Dermis microvascular lymphatic vessel endothelial cell (primary cell): Measurements from ENCODE around the gene SYK. TPM values are rescaled to one million over a fixed set of nuclear protein-coding genes. Genes with fewer than 3 reads are reported as not detected.

Experiments
- DNase-seq, 2 donors: peaks; one replicate each; pipeline versions ENCODE4 v3.0.0 to v3.0.0-alpha.2; 2010; ENCODE audit warnings: low read depth in 2 of 2
- total RNA-seq: library from RNA; depleted of rRNA; stranded (reverse); fragments of >200 nt; gene quantifications from 2 replicates; pipeline ENCODE4 v1.2.1, GENCODE V29; 2014

Gene SYK
- total RNA-seq, 1 donor from 2014 or later, result 0.13 TPM

- no peak for DNase-seq
Measured at GRCh38 chr9:90822866-90823265, 21.2 kb downstream of the SYK start.

- DNase-seq, result no peak
Measured at GRCh38 chr9:90825586-90825985, 24.0 kb downstream of the SYK start.

GRCh38 chr9:90826326-90827020 is 24.9 kb downstream of the SYK start:
- no peak for DNase-seq

- DNase-seq, result no peak
Measured at GRCh38 chr9:90827181-90827871, 25.7 kb downstream of the SYK start.

GRCh38 chr9:90830051-90830450 is 28.4 kb downstream of the SYK start:
- no peak for DNase-seq

GRCh38 chr9:90830977-90831376 is 29.4 kb downstream of the SYK start:
- DNase-seq, result no peak

- DNase-seq, result no peak
Measured at GRCh38 chr9:90832261-90832660, 30.6 kb downstream of the SYK start.

GRCh38 chr9:90834828-90835595 is 33.4 kb downstream of the SYK start:
- DNase-seq, result no peak

- no peak for DNase-seq
Measured at GRCh38 chr9:90836411-90837080, 34.9 kb downstream of the SYK start.

GRCh38 chr9:90838098-90838497 is 36.5 kb downstream of the SYK start:
- no peak for DNase-seq

- DNase-seq, result no peak
Measured at GRCh38 chr9:90838581-90839154, 37.0 kb downstream of the SYK start.

GRCh38 chr9:90839183-90839728 is 37.6 kb downstream of the SYK start:
- no peak for DNase-seq

GRCh38 chr9:90840696-90841095 is 39.1 kb downstream of the SYK start:
- no peak for DNase-seq

GRCh38 chr9:90841213-90841612 is 39.6 kb downstream of the SYK start:
- no peak for DNase-seq

- DNase-seq, result no peak
Measured at GRCh38 chr9:90841615-90842014, 40.0 kb downstream of the SYK start.

- no peak for DNase-seq
Measured at GRCh38 chr9:90842176-90842777, 40.7 kb downstream of the SYK start.

- no peak for DNase-seq
Measured at GRCh38 chr9:90842996-90843395, 41.4 kb downstream of the SYK start.

GRCh38 chr9:90843525-90843924 is 41.9 kb downstream of the SYK start:
- no peak for DNase-seq

GRCh38 chr9:90844326-90844725 is 42.7 kb downstream of the SYK start:
- no peak for DNase-seq

GRCh38 chr9:90846770-90847419 is 45.3 kb downstream of the SYK start:
- DNase-seq, result no peak
